ENCODE data around the gene SERPINC1. TPM values are rescaled to one million over a fixed set of nuclear protein-coding genes. Genes with fewer than 3 reads are reported as not detected.
A peak's percentile ranks its signal among the peaks of the same experiment; 100 is the strongest.
"Not testable (repeated sequence)": the region's sequence is repeated elsewhere in the genome, so short reads cannot be mapped to it uniquely, and the experiment has no call there.

The SERPINC1 gene
- total RNA-seq, 2 experiments from 2014 or later = not detected

- H3K27me3 Mint-ChIP-seq = peaks cover 3% of the 10 kb centered on the region
- H3K4me1 Mint-ChIP-seq (ENCODE audit: low read depth) = peaks cover 68% of the 10 kb centered on the region
- peak within 1 kb of the TSS; percentile 98 for H3K27ac Mint-ChIP-seq
- H3K9me3 Mint-ChIP-seq = no peaks in the 10 kb centered on the region
- intact Hi-C loops (cut with micrococcal nuclease) = loop anchor here (1.0 to 5.0 kb wide), 10 partner anchors 44 to 1336 kb away; partner anchors contain the start of genes CACYBP, CENPL, DARS2 and KLHL20
- H3K36me3 Mint-ChIP-seq = peaks cover 58% of the 10 kb centered on the region
- ChIA-PET CTCF (interaction anchor here (0.6 kb wide), 1 partner anchor 620 kb away, joined by 3 read pairs; no protein-coding TSS in a partner anchor), POLR2A (interaction anchor here (0.6 to 3.2 kb wide), 15 partner anchors 10 to 1335 kb away, joined by 3 to 25 read pairs (median 3); partner anchors contain the start of genes CENPL, DARS2, KLHL20 and MRPS14)
- DNase-seq = peak; percentile 100
- H3K4me3 Mint-ChIP-seq = peak within 1 kb of the TSS; percentile 99
These were observed 49.3 kb downstream of the SERPINC1 start, which contains the start of gene GAS5 for GRCh38 chr1:173867753-173868265. Gene GAS5 (minus strand): TSS chr1:173867989.

GRCh38 chr1:173867141-173867752, 49.9 kb downstream of the SERPINC1 start:
- peak overlapping the region; percentile 99 for H3K4me3 Mint-ChIP-seq
- ChIA-PET CTCF (no interaction called here), POLR2A (interaction anchor here (1.0 to 3.2 kb wide), 4 partner anchors 43 to 390 kb away, joined by 3 to 25 read pairs (median 12); partner anchors contain the start of genes CENPL, DARS2, PRDX6 and RC3H1)
- peak overlapping the region; percentile 98 for H3K27ac Mint-ChIP-seq
- no peak for DNase-seq
- intact Hi-C loops (cut with micrococcal nuclease) = loop anchor here (5.0 kb wide), 1 partner anchor 1120 kb away; no protein-coding TSS in a partner anchor
- no peaks in the 10 kb centered on the region for H3K9me3 Mint-ChIP-seq
- H3K27me3 Mint-ChIP-seq = peaks cover 3% of the 10 kb centered on the region
- H3K36me3 Mint-ChIP-seq = peaks cover 58% of the 10 kb centered on the region
- H3K4me1 Mint-ChIP-seq (ENCODE audit: low read depth) = peaks cover 65% of the 10 kb centered on the region

- Mint-ChIP-seq H3K27me3 (peaks cover 3% of the 10 kb centered on the region), H3K9me3 (no peaks in the 10 kb centered on the region), H3K4me3 (peak overlapping the region; percentile 99), H3K36me3 (peaks cover 61% of the 10 kb centered on the region), H3K27ac (peak overlapping the region; percentile 98), H3K4me1 (ENCODE audit: low read depth) (peaks cover 65% of the 10 kb centered on the region)
- no peak for DNase-seq
- ChIA-PET POLR2A (interaction anchor here (3.2 to 4.0 kb wide), 2 partner anchors 42 kb away, joined by 21 to 25 read pairs; partner anchors contain the start of genes CENPL and DARS2), CTCF (no interaction called here)
- intact Hi-C loops (cut with micrococcal nuclease) = loop anchor here (5.0 kb wide), 1 partner anchor 1119 kb away; no protein-coding TSS in a partner anchor
These were observed 50.6 kb downstream of the SERPINC1 start for GRCh38 chr1:173866413-173867115.

- Mint-ChIP-seq H3K4me3 (peak overlapping the region; percentile 99), H3K27ac (peak overlapping the region; percentile 98), H3K4me1 (ENCODE audit: low read depth) (peaks cover 56% of the 10 kb centered on the region), H3K27me3 (peaks cover 3% of the 10 kb centered on the region), H3K9me3 (no peaks in the 10 kb centered on the region), H3K36me3 (peaks cover 61% of the 10 kb centered on the region)
- intact Hi-C loops (cut with micrococcal nuclease) = loop anchor here (5.0 kb wide), 1 partner anchor 1118 kb away; no protein-coding TSS in a partner anchor
- no peak for DNase-seq
- ChIA-PET CTCF (interaction anchor here (1.0 kb wide), 1 partner anchor 352 kb away, joined by 4 read pairs; no protein-coding TSS in a partner anchor), POLR2A (interaction anchor here (0.6 to 4.0 kb wide), 4 partner anchors 10 to 353 kb away, joined by 3 to 21 read pairs (median 4); partner anchors contain the start of genes CENPL, DARS2 and RC3H1)
These were observed 51.5 kb downstream of the SERPINC1 start for GRCh38 chr1:173865468-173866164.

- peak overlapping the region; percentile 99 for H3K4me3 Mint-ChIP-seq
- intact Hi-C loops (cut with micrococcal nuclease) = no loop called here
- peaks cover 43% of the 10 kb centered on the region for H3K4me1 Mint-ChIP-seq (ENCODE audit: low read depth)
- DNase-seq = no peak
- H3K27me3 Mint-ChIP-seq = peaks cover 3% of the 10 kb centered on the region
- ChIA-PET CTCF (no interaction called here), POLR2A (interaction anchor here (1.1 to 4.0 kb wide), 2 partner anchors 8 to 40 kb away, joined by 3 to 21 read pairs; partner anchors contain the start of genes CENPL and DARS2)
- no peaks in the 10 kb centered on the region for H3K9me3 Mint-ChIP-seq
- peak overlapping the region; percentile 98 for H3K27ac Mint-ChIP-seq
- H3K36me3 Mint-ChIP-seq = peaks cover 64% of the 10 kb centered on the region
These were observed 52.8 kb downstream of the SERPINC1 start for GRCh38 chr1:173864179-173864867.

GRCh38 chr1:173863224-173864161, 53.6 kb downstream of the SERPINC1 start:
- ChIA-PET CTCF (interaction anchor here (1.2 kb wide), 1 partner anchor 9 kb away, joined by 3 read pairs; no protein-coding TSS in a partner anchor), POLR2A (interaction anchor here (0.6 to 4.0 kb wide), 4 partner anchors 9 to 242 kb away, joined by 3 to 21 read pairs (median 6); partner anchors contain the start of genes CENPL and DARS2)
- Mint-ChIP-seq H3K9me3 (no peaks in the 10 kb centered on the region), H3K4me1 (ENCODE audit: low read depth) (peaks cover 36% of the 10 kb centered on the region), H3K4me3 (peak overlapping the region; percentile 99), H3K27ac (peak overlapping the region; percentile 98), H3K27me3 (peaks cover 3% of the 10 kb centered on the region), H3K36me3 (peaks cover 64% of the 10 kb centered on the region)
- intact Hi-C loops (cut with micrococcal nuclease) = no loop called here
- no peak for DNase-seq

- H3K27me3 Mint-ChIP-seq = peaks cover 2% of the 10 kb centered on the region
- H3K27ac Mint-ChIP-seq = peak overlapping the region; percentile 98
- no peak overlapping the region for H3K4me3 Mint-ChIP-seq
- intact Hi-C loops (cut with micrococcal nuclease) = no loop called here
- peaks cover 65% of the 10 kb centered on the region for H3K36me3 Mint-ChIP-seq
- peaks cover 36% of the 10 kb centered on the region for H3K4me1 Mint-ChIP-seq (ENCODE audit: low read depth)
- ChIA-PET POLR2A (interaction anchor here (0.6 to 4.0 kb wide), 5 partner anchors 7 to 241 kb away, joined by 3 to 21 read pairs (median 5); partner anchors contain the start of genes CENPL and DARS2), CTCF (interaction anchor here (1.2 kb wide), 1 partner anchor 9 kb away, joined by 3 read pairs; no protein-coding TSS in a partner anchor)
- DNase-seq = no peak
- no peaks in the 10 kb centered on the region for H3K9me3 Mint-ChIP-seq
These were observed 54.3 kb downstream of the SERPINC1 start for GRCh38 chr1:173862769-173863223.

GRCh38 chr1:173862146-173862768, 54.9 kb downstream of the SERPINC1 start:
- CTCF ChIA-PET = interaction anchor here (1.2 kb wide), 1 partner anchor 8 kb away, joined by 3 read pairs; no protein-coding TSS in a partner anchor
- Mint-ChIP-seq H3K4me1 (ENCODE audit: low read depth) (peaks cover 36% of the 10 kb centered on the region), H3K36me3 (peaks cover 65% of the 10 kb centered on the region), H3K27ac (peak overlapping the region; percentile 98)
- H3K27me3 Mint-ChIP-seq; H3K9me3 Mint-ChIP-seq; DNase-seq; H3K4me3 Mint-ChIP-seq; intact Hi-C loops (cut with micrococcal nuclease): not testable (repeated sequence)
- POLR2A ChIA-PET = interaction anchor here (0.6 to 4.0 kb wide), 5 partner anchors 8 to 241 kb away, joined by 3 to 21 read pairs (median 8); partner anchors contain the start of genes CENPL and DARS2

GRCh38 chr1:173861731-173862145, 55.4 kb downstream of the SERPINC1 start:
- H3K27me3 Mint-ChIP-seq = no peaks in the 10 kb centered on the region
- H3K9me3 Mint-ChIP-seq = no peaks in the 10 kb centered on the region
- no peak overlapping the region for H3K4me3 Mint-ChIP-seq
- H3K27ac Mint-ChIP-seq = peak overlapping the region; percentile 98
- H3K36me3 Mint-ChIP-seq = peaks cover 60% of the 10 kb centered on the region
- POLR2A ChIA-PET = interaction anchor here (1.7 to 2.2 kb wide), 4 partner anchors 9 to 37 kb away, joined by 5 to 12 read pairs (median 7); partner anchors contain the start of genes CENPL and DARS2
- intact Hi-C loops (cut with micrococcal nuclease) = no loop called here
- H3K4me1 Mint-ChIP-seq (ENCODE audit: low read depth) = peaks cover 34% of the 10 kb centered on the region
- CTCF ChIA-PET = interaction anchor here (2.0 kb wide), 1 partner anchor 356 kb away, joined by 5 read pairs; no protein-coding TSS in a partner anchor
- DNase-seq = no peak
